ENCODE measurements around the gene PTPRM. TPM values are rescaled to one million over a fixed set of nuclear protein-coding genes. Genes with fewer than 3 reads are reported as not detected.

Gene PTPRM
- polyA plus RNA-seq, 2 of the 4 experiments (the other 2 are of a cell fraction): 44.5 to 199 TPM

DNA sequence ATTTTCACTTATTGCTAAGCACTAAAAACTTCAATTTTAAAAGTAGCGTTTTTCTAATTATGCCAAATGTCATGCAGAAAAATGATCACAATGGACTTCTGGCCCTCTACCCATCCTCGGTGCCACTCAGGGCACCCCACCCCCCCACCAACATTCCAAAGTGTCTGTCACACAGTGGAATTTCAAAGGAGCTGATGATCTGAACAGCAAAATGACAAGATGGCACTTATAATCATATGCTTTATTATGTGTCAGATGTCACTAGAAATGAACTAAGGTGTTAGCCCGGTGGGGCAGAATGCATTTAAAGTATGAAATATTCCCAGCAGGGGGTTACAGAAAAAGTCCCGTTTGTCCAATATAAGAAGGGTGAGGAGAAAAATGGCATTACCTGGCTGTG, 681.5 kb downstream of the PTPRM start (continued):
- no peak for TF ChIP-seq HDAC2 (IDR thresholded peaks at IDR 0.05)
- TF ChIP-seq, protein P1, sequence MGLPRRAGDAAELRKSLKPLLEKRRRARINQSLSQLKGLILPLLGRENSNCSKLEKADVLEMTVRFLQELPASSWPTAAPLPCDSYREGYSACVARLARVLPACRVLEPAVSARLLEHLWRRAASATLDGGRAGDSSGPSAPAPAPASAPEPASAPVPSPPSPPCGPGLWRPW (IDR thresholded peaks at IDR 0.05): no peak
- no peak for TF ChIP-seq NFE2L2 (conservative IDR thresholded peaks at IDR 0.05; ENCODE audit: low read length)

DNA sequence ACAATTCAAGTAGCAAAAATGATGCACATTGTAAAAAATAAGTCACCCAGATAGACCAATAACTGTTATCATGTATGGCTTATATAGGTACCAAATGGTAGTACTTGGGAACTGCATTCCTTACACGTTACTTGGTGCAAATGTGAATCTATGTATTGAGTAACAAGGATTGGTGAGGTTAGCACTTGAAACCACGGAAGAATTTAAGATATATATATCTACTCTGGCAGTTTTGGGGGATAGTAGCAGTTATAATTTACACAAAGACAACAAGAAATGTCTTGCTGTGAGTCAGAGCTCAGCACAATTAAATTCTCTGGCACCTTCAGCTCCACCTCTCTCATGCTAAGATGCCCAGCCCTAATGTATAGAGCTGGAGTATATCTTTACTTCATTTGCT, 682.7 kb downstream of the PTPRM start:
- DNase-seq (ENCODE audit: low read depth in 1 of 2, low spot score in 1 of 2): no peak
- no peak for FAIRE-seq
- POLR2A ChIA-PET: no interaction called here

More for the DNA sequence above, 682.7 kb downstream of the PTPRM start:
- no peak for ATAC-seq
- H3K9me3 ChIP-seq: no peaks in the 10 kb centered on the region
- no peak overlapping the region for H3K27ac ChIP-seq
- H3K4me3 ChIP-seq: no peak overlapping the region
- no peak for TF ChIP-seq RARB (CRISPR knock-in tag; IDR thresholded peaks at IDR 0.05)
- no peak for TF ChIP-seq ESRRA (IDR thresholded peaks at IDR 0.05; ENCODE audit: borderline replicate concordance, low read length)
- TF ChIP-seq, protein P2, sequence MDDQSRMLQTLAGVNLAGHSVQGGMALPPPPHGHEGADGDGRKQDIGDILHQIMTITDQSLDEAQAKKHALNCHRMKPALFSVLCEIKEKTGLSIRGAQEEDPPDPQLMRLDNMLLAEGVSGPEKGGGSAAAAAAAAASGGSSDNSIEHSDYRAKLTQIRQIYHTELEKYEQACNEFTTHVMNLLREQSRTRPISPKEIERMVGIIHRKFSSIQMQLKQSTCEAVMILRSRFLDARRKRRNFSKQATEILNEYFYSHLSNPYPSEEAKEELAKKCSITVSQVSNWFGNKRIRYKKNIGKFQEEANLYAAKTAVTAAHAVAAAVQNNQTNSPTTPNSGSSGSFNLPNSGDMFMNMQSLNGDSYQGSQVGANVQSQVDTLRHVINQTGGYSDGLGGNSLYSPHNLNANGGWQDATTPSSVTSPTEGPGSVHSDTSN (IDR thresholded peaks at IDR 0.05): no peak
- TF ChIP-seq JUN (IDR thresholded peaks at IDR 0.05): no peak
- TF ChIP-seq, protein P1 (IDR thresholded peaks at IDR 0.05): no peak
- TF ChIP-seq CBX8 (IDR thresholded peaks at IDR 0.05): no peak
- TF ChIP-seq EHMT2 (IDR thresholded peaks at IDR 0.05; ENCODE audit: low read depth): no peak
- no peak for TF ChIP-seq NR3C1 (IDR thresholded peaks at IDR 0.05)
- TF ChIP-seq TFCP2L1 (CRISPR knock-in tag; IDR thresholded peaks at IDR 0.05): no peak
- no peak for TF ChIP-seq ZNF302 (CRISPR knock-in tag; IDR thresholded peaks at IDR 0.05)
- no peak for TF ChIP-seq MAZ (IDR thresholded peaks at IDR 0.05; ENCODE audit: borderline replicate concordance, low read depth, low read length)
- TF ChIP-seq, protein P3, sequence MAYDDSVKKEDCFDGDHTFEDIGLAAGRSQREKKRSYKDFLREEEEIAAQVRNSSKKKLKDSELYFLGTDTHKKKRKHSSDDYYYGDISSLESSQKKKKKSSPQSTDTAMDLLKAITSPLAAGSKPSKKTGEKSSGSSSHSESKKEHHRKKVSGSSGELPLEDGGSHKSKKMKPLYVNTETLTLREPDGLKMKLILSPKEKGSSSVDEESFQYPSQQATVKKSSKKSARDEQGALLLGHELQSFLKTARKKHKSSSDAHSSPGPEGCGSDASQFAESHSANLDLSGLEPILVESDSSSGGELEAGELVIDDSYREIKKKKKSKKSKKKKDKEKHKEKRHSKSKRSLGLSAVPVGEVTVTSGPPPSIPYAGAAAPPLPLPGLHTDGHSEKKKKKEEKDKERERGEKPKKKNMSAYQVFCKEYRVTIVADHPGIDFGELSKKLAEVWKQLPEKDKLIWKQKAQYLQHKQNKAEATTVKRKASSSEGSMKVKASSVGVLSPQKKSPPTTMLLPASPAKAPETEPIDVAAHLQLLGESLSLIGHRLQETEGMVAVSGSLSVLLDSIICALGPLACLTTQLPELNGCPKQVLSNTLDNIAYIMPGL (CRISPR knock-in tag; IDR thresholded peaks at IDR 0.05; ENCODE audit: borderline replicate concordance): no peak
- TF ChIP-seq MYC (IDR thresholded peaks at IDR 0.05; ENCODE audit: borderline replicate concordance, low read length): no peak
- TF ChIP-seq, protein P4, sequence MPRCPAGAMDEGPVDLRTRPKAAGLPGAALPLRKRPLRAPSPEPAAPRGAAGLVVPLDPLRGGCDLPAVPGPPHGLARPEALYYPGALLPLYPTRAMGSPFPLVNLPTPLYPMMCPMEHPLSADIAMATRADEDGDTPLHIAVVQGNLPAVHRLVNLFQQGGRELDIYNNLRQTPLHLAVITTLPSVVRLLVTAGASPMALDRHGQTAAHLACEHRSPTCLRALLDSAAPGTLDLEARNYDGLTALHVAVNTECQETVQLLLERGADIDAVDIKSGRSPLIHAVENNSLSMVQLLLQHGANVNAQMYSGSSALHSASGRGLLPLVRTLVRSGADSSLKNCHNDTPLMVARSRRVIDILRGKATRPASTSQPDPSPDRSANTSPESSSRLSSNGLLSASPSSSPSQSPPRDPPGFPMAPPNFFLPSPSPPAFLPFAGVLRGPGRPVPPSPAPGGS (IDR thresholded peaks at IDR 0.05): no peak
- TF ChIP-seq, protein P5, sequence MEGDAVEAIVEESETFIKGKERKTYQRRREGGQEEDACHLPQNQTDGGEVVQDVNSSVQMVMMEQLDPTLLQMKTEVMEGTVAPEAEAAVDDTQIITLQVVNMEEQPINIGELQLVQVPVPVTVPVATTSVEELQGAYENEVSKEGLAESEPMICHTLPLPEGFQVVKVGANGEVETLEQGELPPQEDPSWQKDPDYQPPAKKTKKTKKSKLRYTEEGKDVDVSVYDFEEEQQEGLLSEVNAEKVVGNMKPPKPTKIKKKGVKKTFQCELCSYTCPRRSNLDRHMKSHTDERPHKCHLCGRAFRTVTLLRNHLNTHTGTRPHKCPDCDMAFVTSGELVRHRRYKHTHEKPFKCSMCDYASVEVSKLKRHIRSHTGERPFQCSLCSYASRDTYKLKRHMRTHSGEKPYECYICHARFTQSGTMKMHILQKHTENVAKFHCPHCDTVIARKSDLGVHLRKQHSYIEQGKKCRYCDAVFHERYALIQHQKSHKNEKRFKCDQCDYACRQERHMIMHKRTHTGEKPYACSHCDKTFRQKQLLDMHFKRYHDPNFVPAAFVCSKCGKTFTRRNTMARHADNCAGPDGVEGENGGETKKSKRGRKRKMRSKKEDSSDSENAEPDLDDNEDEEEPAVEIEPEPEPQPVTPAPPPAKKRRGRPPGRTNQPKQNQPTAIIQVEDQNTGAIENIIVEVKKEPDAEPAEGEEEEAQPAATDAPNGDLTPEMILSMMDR (IDR thresholded peaks at IDR 0.05): no peak
- no peak for TF ChIP-seq ZFP36 (IDR thresholded peaks at IDR 0.05; ENCODE audit: borderline replicate concordance, partially characterized antibody)
- TF ChIP-seq, protein P6, sequence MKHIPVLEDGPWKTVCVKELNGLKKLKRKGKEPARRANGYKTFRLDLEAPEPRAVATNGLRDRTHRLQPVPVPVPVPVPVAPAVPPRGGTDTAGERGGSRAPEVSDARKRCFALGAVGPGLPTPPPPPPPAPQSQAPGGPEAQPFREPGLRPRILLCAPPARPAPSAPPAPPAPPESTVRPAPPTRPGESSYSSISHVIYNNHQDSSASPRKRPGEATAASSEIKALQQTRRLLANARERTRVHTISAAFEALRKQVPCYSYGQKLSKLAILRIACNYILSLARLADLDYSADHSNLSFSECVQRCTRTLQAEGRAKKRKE (CRISPR knock-in tag; IDR thresholded peaks at IDR 0.05; ENCODE audit: low read depth): no peak
- TF ChIP-seq HOXA7 (CRISPR knock-in tag; IDR thresholded peaks at IDR 0.05): no peak
- no peak for TF ChIP-seq ZC3H11A (IDR thresholded peaks at IDR 0.05)
- TF ChIP-seq, protein P7, sequence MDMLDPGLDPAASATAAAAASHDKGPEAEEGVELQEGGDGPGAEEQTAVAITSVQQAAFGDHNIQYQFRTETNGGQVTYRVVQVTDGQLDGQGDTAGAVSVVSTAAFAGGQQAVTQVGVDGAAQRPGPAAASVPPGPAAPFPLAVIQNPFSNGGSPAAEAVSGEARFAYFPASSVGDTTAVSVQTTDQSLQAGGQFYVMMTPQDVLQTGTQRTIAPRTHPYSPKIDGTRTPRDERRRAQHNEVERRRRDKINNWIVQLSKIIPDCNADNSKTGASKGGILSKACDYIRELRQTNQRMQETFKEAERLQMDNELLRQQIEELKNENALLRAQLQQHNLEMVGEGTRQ (IDR thresholded peaks at IDR 0.05): no peak
- no peak overlapping the region for H3K4me2 ChIP-seq
- CTCF ChIA-PET: interaction anchor here (1.3 kb wide), 1 partner anchor 10 kb away, joined by 3 read pairs; no protein-coding TSS in a partner anchor
- no peaks in the 10 kb centered on the region for H3K4me1 ChIP-seq
- 84% methylated on average over 2 of the region's 2 CpGs for WGBS (ENCODE audit: missing lambda C conversion rate)
